Activated T-helper 9 cell treated with anti-CD3 and anti-CD28 coated beads, Interleukin-2, amount 50 U/mL, for 16 hours (primary cell): Measurements from ENCODE around the gene FAM83G.
"Not testable (repeated sequence)": the region's sequence is repeated elsewhere in the genome, so short reads cannot be mapped to it uniquely, and the experiment has no call there.

Experiments used
- DNase-seq: peaks from one replicate; pipeline ENCODE4 v3.0.0-alpha.2; 2020; ENCODE audit warnings: low read depth

Gene FAM83G, protein sequence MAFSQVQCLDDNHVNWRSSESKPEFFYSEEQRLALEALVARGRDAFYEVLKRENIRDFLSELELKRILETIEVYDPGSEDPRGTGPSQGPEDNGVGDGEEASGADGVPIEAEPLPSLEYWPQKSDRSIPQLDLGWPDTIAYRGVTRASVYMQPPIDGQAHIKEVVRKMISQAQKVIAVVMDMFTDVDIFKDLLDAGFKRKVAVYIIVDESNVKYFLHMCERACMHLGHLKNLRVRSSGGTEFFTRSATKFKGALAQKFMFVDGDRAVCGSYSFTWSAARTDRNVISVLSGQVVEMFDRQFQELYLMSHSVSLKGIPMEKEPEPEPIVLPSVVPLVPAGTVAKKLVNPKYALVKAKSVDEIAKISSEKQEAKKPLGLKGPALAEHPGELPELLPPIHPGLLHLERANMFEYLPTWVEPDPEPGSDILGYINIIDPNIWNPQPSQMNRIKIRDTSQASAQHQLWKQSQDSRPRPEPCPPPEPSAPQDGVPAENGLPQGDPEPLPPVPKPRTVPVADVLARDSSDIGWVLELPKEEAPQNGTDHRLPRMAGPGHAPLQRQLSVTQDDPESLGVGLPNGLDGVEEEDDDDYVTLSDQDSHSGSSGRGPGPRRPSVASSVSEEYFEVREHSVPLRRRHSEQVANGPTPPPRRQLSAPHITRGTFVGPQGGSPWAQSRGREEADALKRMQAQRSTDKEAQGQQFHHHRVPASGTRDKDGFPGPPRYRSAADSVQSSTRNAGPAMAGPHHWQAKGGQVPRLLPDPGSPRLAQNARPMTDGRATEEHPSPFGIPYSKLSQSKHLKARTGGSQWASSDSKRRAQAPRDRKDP

DNA sequence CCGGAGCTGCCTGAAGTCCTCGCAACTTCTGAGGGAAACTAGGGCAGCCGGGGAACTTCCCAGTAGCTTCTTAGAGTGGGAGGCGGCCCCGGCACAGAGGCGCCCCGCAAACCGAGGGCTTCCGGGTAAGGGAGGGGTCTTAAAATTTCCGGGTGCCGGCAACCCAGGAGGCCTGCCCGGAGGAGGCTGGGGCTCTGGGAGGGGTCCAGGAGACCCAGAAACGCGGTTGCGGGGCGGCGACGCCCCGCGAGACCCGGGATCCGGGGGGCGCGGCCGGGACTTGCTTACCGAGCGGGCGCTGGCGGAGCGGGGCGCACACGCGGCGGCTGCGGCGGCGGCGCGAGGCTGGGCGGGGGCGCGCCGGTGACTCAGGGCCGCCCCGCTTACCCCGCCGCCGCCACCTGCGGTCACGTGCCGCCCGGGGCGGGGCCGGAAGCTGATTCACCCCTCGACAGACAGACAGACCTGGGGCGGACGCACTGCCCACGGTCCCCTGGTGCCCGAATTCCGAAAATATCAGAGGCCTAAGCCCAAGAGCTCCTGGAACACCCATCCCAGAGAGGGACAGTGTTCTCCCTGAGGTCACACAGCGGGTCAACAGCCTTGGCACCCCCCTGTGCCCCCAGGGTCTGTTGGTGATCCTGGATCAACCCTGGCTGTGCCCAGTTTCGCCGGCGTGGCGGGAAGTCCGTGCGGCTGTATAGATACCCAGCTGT is at the start of gene FAM83G:
FAM83G (minus strand) TSS at position 344 of the 716 bp plus-strand sequence. CDS start 723 bp downstream, outside the sequence.
- peak; percentile 88 for DNase-seq

DNA sequence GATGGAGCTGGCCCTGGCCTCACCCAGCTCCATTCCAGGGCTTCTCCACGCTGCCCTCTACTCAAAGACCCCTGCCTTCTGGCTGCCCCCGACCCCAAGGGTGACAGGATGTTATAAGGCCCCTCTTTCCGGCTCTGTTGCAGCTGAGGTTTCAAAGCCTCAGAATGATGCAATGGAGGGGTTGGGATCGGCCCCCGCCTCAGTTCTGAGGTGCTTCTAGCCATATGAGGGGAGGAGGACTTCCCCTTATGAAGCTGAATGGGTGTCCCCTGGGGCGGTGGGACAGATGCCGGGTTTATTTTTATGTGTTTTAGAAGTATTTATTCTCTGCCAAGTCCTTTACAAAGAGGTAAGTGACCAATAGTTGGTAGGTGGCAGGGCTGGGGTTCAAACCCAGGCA is 44.3 kb upstream of the FAM83G start:
- DNase-seq: not testable (repeated sequence)

DNA sequence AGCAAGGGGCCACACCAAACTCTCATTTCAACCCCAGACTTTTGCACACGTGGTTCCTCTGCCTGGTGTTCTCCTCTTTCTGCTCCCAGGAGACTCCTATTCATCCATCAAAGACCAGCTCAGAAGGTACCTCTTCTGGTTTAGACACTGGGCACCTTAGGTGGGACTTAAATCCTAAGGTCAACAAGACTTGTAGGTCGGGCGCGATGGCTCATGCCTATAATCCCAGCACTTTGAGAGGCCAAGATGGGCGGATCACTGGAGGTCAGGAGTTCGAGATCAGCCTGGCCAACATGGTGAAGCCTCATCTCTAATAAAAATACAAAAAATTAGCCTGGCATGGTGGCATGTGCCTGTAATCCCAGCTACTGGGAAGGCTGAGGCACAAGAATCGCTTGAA is 42.9 kb upstream of the FAM83G start:
- DNase-seq: not testable (repeated sequence)

DNA sequence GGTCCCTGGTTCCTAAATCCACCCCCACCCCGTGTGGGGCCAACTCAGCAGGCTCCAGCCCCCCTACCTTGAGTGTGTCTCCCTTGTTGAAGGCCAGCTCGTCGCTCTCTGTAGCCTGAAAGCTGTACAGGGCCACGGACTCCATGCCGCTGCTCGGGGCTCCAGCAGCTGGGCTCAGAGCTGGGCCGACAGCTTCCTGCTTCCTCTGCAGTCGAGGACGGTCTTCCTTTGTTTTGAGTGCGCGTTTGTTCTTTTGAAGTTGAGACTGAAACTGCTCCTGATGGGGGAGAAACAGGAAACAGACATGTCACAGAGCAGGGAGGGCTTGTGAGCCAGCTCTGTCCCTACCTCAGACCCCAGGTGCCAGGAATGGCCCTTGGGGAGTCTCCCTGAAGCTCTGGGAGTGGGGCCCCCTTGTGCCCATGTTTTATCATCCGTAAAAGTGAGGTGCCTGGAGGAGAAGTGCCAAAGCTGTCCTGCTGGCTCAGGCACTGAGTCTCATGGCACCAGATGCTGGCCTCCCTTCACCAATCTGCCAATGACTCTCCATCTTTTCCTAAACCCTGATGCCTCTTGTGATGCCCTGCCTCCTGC is 42.3 kb upstream of the FAM83G start, which contains the start of gene GRAP:
GRAP (minus strand) TSS at position 176 of the 594 bp plus-strand sequence; CDS start at position 145, 31 bp downstream.
- not testable (repeated sequence) for DNase-seq

DNA sequence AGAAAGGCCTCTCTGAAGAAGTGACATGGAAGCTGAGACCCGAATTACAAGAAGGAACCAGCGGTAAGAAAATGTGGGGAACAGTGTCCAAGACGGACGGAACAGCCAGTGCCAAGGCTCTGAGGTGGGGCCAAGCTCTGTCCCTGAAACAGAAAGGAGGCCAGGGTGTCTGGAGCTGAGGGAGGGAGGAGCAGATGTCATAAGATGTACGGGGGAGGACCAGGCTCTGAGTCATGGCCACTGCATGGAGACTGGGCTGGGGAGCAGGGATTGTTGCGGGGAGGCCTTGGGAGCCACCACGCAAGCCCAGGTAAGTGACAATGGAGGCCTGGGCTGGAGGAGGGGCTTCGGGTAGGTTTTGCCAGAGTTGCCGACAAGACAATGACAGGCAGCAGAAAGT is 40.1 kb upstream of the FAM83G start:
- DNase-seq: not testable (repeated sequence)

DNA sequence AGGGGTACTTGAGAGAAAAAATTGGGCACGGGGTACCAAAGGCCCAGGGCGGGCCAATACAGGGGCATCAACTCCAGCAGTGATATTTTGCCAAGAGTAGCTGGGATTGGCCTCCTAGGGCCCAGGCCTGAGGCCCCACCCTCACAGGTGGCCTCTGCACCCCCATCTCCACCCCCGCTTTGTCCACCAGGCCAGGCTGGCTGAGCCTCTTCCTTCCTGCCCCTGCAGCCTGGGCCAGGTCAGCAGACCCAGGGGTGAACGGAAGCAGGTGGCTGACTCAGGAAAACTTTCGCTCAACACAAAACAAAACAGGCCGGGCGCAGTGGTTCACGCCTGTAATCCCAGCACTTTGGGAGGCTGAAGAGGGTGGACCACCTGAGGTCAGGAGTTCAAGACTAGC is 38.5 kb upstream of the FAM83G start:
- DNase-seq: not testable (repeated sequence)

DNA sequence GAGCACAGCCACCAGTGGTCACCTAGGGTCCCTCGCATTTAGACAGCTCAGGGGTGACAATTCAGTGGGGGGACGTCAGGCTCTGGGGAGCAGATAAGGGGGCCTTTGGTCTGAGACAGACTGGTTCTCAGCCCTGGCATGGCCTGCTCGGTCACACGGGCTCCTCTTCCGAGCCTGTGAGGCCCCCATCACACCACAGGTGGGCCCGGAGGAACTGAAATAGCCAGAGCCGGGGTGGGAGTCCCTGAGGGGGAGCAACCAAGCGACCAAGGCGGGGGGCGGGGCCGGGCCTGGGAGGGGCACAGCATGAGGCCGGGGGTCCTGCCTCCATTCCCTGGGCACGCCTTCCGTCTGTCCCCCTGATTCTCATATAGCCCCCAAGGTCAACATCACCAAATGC is 37.8 kb upstream of the FAM83G start:
- DNase-seq: not testable (repeated sequence)

DNA sequence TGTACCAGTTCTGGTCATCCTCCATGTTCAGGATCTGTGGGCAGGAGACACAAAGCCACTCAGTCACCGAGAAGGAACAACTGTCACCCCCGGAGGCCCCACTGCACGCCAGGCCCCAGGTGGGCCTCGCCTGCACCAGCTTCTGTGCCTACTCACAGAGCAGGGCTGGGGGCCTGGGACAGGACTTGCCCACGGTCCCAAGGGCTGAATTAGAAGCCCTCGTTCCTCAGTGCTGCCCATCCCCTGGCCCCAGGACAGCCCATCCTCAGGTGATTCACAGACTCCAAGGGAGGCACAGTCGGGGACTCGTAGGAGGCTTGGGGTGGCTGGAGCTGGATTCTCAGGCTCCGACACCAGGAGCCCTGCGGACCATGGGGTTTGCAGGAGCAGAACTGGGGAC is 37.3 kb upstream of the FAM83G start:
- DNase-seq: not testable (repeated sequence)

DNA sequence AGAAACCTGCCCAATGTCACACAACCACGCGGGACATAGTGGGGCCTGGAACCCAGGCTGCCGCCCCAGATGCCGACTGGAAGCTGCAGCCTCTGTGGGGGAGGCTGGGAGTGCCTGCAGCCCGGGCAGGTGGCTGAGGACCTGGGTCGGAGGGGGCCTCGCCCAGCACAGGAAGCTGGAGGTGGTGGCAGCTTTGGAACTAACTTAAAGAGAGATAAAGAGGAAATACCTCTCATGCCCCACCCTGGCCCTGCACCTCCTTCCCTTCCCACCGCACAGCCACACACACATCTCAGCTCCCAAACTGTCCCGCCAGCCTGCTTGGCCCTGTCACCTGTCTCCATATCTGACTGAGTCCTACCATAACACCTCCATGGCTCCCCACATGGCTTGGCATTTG is 35.8 kb upstream of the FAM83G start:
- not testable (repeated sequence) for DNase-seq

DNA sequence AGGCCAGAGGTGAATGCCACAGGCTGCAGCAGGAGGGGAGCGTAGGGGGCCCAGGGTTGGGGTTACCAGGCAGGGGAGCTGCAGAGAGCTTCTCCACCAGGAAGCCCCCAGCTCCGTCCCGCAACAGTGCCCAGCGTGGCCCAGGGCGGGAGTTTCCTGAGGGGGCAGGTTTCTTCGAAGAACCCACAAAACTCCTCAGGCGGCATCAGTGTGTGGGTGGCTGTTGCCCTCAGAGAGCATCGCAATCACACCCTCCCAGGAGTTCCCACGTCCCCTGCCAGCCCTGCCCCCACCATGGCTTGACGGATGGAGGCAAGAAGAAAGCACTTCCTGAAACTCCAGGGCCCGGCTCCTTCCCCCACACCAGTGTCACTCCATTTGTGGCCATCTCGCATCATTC is 34.2 kb upstream of the FAM83G start:
- DNase-seq: not testable (repeated sequence)

DNA sequence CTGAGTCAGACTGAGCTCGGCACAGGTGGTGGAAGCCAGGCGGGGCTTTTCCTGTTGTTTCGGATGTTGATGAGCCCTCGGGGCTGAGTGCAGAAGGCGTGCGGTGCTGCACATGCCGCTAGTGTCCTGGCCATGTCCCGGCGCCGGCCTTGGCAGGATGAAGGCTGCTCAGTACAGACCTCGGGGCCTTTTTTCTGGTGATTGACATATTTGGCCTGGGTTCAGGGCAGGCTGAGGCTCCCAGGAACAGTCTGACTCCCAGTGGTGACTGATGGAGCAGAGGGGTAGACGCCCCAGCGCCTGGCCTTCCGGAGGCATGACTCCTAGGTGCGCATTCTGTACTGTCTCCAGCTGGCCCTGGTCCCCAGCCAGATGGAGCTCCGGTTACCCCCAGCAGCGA is 33.4 kb upstream of the FAM83G start:
- DNase-seq: not testable (repeated sequence)

DNA sequence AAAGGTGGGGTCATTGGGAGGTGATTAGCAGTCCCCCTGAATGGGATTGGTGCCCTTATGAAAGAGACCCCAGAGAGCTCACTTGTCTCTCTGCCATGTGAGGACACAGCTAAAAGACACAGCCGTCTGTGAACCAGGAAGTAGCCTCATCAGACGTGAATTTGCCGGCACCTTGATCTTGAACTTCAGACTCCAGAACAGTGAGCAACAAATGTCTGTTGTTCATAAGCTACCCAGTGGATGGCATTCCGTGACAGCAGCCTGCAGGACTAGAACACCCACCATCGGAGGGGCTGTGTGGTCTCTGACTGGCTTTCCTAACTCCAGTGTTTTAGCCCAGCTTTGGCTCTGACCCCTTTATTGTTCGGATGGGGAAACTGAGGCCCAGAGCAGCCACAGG is 33.0 kb upstream of the FAM83G start:
- DNase-seq: not testable (repeated sequence)

DNA sequence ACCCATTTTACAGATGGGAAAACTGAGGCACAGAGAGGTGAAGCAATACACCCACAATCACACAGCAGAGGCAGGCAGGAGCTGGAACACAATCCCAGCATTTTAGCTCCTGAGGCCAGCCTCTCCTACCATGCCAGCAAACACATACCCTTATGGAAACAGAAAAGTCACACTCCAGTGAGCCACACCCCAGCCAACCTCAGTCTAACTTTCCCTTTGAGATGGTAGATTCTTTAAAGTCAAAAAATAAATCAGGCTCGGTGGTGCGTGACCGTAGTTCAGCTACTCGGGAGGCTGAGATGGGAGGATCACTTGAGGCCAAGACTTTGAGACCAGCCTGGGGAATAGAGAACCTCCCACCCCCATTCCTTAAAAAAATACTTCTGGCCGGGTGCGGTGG is 31.6 kb upstream of the FAM83G start:
- not testable (repeated sequence) for DNase-seq

DNA sequence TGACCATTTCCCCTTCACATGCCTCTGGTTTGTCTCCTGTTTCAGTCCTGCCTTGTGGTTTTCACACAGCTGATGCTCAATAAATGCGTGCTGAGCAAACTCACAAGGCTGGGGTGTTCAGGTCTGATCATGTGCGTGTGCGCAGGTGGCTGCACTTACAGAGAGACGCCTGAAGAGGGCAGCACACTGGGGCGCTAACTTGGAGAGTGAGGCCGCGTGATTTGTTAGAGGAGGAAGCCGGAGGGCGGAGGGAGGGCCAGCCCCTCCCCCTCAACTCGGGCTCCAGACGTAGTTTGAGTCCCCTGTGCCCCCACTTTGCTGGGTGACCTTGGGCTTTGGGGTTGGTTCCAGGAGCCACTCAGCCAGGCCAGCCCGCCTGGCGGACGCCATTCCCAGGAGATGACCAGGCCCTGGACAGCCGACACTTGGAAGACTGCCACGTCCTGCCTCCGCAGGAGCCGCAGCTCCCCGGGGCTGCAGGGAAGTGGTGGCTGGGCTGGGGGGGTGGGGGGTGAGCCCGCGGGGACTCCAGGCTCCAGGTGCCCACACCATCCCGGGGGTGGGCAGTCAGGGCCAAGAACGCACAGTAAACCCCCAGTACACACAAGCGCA is 27.9 kb upstream of the FAM83G start:
- DNase-seq: not testable (repeated sequence)

DNA sequence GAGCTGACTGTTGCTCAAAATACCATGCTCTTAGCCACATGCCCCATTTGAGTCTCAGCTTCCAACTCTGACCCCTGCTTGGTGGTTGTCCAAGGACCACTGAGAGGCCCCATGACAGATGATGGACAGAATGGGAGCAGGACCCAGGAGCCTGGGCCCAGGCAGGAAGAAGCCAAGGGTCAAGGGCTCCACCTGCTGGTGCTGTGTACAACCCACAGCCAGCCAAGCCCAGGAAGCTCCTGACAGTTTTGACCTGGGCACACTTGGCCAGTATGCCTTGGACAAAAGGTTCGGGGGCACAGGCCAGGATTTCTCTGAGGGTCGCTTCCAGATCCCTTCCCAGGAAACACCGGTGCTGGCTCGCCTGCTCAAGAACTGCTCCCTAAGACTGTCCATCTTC is 27.2 kb upstream of the FAM83G start:
- DNase-seq: peak; percentile 39

DNA sequence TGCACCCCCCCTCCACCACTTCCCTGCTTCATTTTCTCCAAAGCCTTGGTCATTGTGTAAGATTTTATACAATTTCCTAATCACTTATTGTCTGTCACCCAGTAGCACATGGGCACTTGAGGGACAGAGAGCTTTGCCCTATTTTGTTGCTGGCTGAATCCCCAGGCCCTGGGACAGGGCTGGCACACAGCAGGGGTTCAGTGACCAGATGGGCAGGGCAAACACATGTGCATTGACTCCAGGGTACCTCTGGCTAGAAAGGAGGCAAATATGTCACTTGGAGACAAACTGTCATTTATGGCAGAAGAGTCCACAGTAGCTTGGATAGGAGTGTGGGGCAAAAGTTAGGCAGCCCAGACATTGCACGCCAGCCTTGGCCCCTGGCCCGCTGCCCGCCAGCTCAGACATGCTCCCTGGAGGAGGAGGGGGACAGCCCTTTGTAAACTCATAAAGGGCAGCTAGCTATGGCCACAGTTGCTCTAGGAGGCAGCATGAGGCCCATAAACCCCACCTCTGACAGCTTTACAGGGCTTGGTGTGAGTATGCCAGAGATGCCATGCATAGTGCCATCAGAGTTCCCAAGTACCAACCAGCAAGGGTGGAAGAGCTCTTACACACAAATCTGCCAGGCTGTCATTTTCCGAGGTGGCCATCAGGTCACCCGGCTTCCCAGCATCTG is 26.3 kb upstream of the FAM83G start:
- not testable (repeated sequence) for DNase-seq

DNA sequence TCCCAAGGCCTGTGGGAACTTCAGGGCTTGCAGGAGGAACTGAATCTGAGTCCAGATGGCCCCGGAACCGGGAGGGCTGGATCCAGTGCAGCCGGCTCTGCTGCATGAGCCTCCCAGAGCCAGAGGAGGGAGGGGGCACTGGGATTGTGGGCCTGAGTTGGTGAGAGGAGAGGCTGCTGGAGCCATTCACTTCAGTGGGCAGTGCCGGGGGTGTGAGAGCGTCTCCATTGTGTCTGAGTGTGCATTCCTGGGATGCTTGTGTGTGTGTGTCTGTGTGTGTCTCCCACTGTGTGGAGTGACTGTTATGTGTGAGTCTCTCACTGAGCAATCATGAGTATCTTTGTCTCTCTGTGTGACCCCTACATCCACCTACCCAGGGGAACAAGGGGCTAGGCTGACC is 25.2 kb upstream of the FAM83G start:
- not testable (repeated sequence) for DNase-seq

DNA sequence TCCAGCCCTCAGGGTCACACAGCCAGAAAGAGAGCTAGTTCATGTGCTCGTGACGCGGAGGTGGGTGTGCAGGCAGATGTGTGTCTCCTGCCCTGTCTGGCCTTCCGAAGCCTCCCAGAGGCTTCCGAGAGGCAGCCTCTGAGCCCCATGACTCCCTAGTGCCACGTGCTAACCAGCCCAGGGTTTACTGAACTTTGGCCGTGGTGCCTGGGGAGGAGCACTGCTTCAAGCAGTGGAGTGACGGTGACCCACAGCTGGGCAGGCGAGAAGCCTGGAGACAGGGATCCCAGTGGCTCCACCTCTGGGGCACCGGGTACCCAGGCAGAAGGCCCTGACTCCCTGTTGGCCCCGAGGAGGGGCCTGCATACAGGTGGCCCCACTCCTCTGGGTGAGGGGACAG is 24.1 kb upstream of the FAM83G start:
- DNase-seq: not testable (repeated sequence)

DNA sequence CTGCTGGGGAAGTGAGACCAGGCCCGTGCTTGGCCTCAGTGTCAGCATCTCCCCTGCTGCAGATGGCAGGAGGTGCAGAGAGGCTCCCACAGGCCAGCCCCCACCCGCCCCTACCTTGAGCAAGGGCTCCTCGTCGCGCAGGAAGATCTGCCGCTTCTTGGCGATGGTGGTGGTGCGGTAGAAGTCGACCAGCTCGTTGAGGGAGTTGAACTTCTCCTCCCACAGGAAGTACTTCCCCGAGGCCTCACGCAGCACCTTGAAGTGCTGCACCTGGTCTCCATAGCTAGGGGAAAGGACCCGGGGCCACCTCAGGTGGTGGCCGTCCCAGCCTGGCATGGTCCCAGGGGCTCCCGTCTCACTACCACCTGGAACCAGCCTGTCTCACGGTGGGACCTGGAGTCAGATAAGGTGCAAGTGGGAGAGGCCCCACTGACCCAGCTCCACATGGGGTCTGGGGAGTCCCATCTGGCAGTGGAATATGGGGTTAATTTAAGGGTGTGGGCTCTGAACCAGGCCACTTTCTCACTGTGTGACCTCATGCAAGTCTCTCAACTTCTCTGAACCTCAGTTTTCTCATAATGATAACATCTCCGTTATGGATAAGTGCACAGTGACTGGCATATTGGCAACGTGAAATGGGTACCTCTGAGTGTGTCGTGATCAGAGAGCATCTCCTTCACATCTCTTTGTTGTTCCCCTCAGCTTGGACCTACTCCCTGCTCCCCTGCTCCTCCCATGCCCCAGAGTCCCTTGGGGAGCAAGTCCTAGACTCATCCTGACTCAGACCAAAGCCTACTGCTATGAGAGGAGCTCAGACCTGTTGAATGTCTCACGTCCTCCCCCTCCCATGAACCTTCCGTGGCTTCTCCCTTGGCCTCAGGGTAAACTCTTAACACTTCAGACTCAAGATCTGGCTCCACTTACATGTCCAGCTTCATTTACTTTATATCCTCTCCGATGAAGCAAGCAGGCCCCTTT is 19.8 kb upstream of the FAM83G start:
- DNase-seq: no peak
